Measurements from ENCODE around the gene TMA16.
A peak's percentile ranks its signal among the peaks of the same experiment; 100 is the strongest.

TMA16 gene

GRCh38 chr4:163470391-163470790 lies 24.1 kb upstream of the TMA16 start:
- POLR2A ChIA-PET: interaction anchor here (1.4 kb wide), 1 partner anchor 24 kb away, joined by 6 read pairs; the partner anchor contains the start of gene TMA16
- no peak for TF ChIP-seq FOXK2 (IDR thresholded peaks at IDR 0.05)
- no peak for TF ChIP-seq FOXA1 (IDR thresholded peaks at IDR 0.05)
- TF ChIP-seq BHLHE40 (IDR thresholded peaks at IDR 0.05; ENCODE audit: borderline replicate concordance): no peak
- no peak for TF ChIP-seq ARNT (IDR thresholded peaks at IDR 0.05)
- TF ChIP-seq LEF1 (IDR thresholded peaks at IDR 0.05; ENCODE audit: borderline replicate concordance): no peak
- TF ChIP-seq PKNOX1 (IDR thresholded peaks at IDR 0.05): no peak
- TF ChIP-seq NFRKB (IDR thresholded peaks at IDR 0.05): no peak
- no peak for TF ChIP-seq TARDBP (IDR thresholded peaks at IDR 0.05)
- DNase-seq (ENCODE audit: extremely low spot score): no peak
- CTCF ChIA-PET: no interaction called here

- TF ChIP-seq NFRKB (IDR thresholded peaks at IDR 0.05): no peak
- no peak for TF ChIP-seq FOXM1 (IDR thresholded peaks at IDR 0.05; ENCODE audit: borderline replicate concordance)
- TF ChIP-seq ELF4 (IDR thresholded peaks at IDR 0.05): no peak
- TF ChIP-seq CTBP1 (IDR thresholded peaks at IDR 0.05; ENCODE audit: borderline replicate concordance): no peak
- TF ChIP-seq LEF1 (IDR thresholded peaks at IDR 0.05; ENCODE audit: borderline replicate concordance): no peak
- no peak for TF ChIP-seq HDGF (IDR thresholded peaks at IDR 0.05; ENCODE audit: borderline replicate concordance)
- no peak for DNase-seq (ENCODE audit: extremely low spot score)
- ChIA-PET POLR2A (no interaction called here), CTCF (no interaction called here)
Measured at GRCh38 chr4:163473130-163473529, 21.4 kb upstream of the TMA16 start.

- TF ChIP-seq BHLHE40 (IDR thresholded peaks at IDR 0.05; ENCODE audit: borderline replicate concordance) (no peak), NFRKB (IDR thresholded peaks at IDR 0.05) (no peak), ZNF384 (IDR thresholded peaks at IDR 0.05) (no peak), FOXM1 (IDR thresholded peaks at IDR 0.05; ENCODE audit: borderline replicate concordance) (no peak), LEF1 (IDR thresholded peaks at IDR 0.05; ENCODE audit: borderline replicate concordance) (no peak), HDGF (IDR thresholded peaks at IDR 0.05; ENCODE audit: borderline replicate concordance) (no peak), SP1 (IDR thresholded peaks at IDR 0.05) (no peak), SUZ12 (IDR thresholded peaks at IDR 0.05) (no peak), ARNT (IDR thresholded peaks at IDR 0.05) (no peak)
- POLR2A ChIA-PET: no interaction called here
- CTCF ChIA-PET: no interaction called here
- no peak for DNase-seq (ENCODE audit: extremely low spot score)
Measured at GRCh38 chr4:163473576-163473975, 20.9 kb upstream of the TMA16 start, which contains the start of gene TKTL2. Gene TKTL2 (minus strand): TSS chr4:163473754. CDS start chr4:163473734, 20 bp downstream.

GRCh38 chr4:163474027-163474426 lies 20.5 kb upstream of the TMA16 start:
- ChIA-PET POLR2A (no interaction called here), CTCF (no interaction called here)
- DNase-seq (ENCODE audit: extremely low spot score): no peak
- TF ChIP-seq ZNF384 (IDR thresholded peaks at IDR 0.05) (no peak), SUZ12 (IDR thresholded peaks at IDR 0.05) (no peak), FOXA1 (IDR thresholded peaks at IDR 0.05) (no peak), ARNT (IDR thresholded peaks at IDR 0.05) (no peak), LEF1 (IDR thresholded peaks at IDR 0.05; ENCODE audit: borderline replicate concordance) (no peak), L3MBTL2 (conservative IDR thresholded peaks at IDR 0.05) (no peak), NFRKB (IDR thresholded peaks at IDR 0.05) (no peak), SP1 (IDR thresholded peaks at IDR 0.05) (no peak), PKNOX1 (IDR thresholded peaks at IDR 0.05) (no peak), FOXM1 (IDR thresholded peaks at IDR 0.05; ENCODE audit: borderline replicate concordance) (no peak), CTBP1 (IDR thresholded peaks at IDR 0.05; ENCODE audit: borderline replicate concordance) (no peak), HDGF (IDR thresholded peaks at IDR 0.05; ENCODE audit: borderline replicate concordance) (no peak), FOXK2 (IDR thresholded peaks at IDR 0.05) (no peak), TARDBP (IDR thresholded peaks at IDR 0.05) (no peak), BHLHE40 (IDR thresholded peaks at IDR 0.05; ENCODE audit: borderline replicate concordance) (no peak), ELF4 (IDR thresholded peaks at IDR 0.05) (no peak)

GRCh38 chr4:163476761-163477438 lies 17.6 kb upstream of the TMA16 start:
- TF ChIP-seq HDGF (IDR thresholded peaks at IDR 0.05; ENCODE audit: borderline replicate concordance): no peak
- TF ChIP-seq NFRKB (IDR thresholded peaks at IDR 0.05): no peak
- TF ChIP-seq CTBP1 (IDR thresholded peaks at IDR 0.05; ENCODE audit: borderline replicate concordance): no peak
- TF ChIP-seq ARNT (IDR thresholded peaks at IDR 0.05): no peak
- no peak for TF ChIP-seq FOXA1 (IDR thresholded peaks at IDR 0.05)
- TF ChIP-seq ZNF384 (IDR thresholded peaks at IDR 0.05): no peak
- ChIA-PET CTCF (no interaction called here), POLR2A (no interaction called here)
- DNase-seq (ENCODE audit: extremely low spot score): no peak

- ChIA-PET POLR2A (interaction anchor here (3.7 kb wide), 1 partner anchor 12 kb away, joined by 16 read pairs; the partner anchor contains the start of gene TMA16), CTCF (no interaction called here)
- DNase-seq (ENCODE audit: extremely low spot score): no peak
- no peak for TF ChIP-seq CTBP1 (IDR thresholded peaks at IDR 0.05; ENCODE audit: borderline replicate concordance)
- no peak for TF ChIP-seq TARDBP (IDR thresholded peaks at IDR 0.05)
- TF ChIP-seq NFRKB (IDR thresholded peaks at IDR 0.05): no peak
- TF ChIP-seq SP1 (IDR thresholded peaks at IDR 0.05): no peak
- TF ChIP-seq HDGF (IDR thresholded peaks at IDR 0.05; ENCODE audit: borderline replicate concordance): no peak
- TF ChIP-seq BHLHE40 (IDR thresholded peaks at IDR 0.05; ENCODE audit: borderline replicate concordance): no peak
- no peak for TF ChIP-seq SUZ12 (IDR thresholded peaks at IDR 0.05)
- TF ChIP-seq LEF1 (IDR thresholded peaks at IDR 0.05; ENCODE audit: borderline replicate concordance): no peak
- no peak for TF ChIP-seq ARNT (IDR thresholded peaks at IDR 0.05)
Measured at GRCh38 chr4:163482190-163482589, 12.3 kb upstream of the TMA16 start.

- ChIA-PET POLR2A (no interaction called here), CTCF (interaction anchor here (0.6 to 3.0 kb wide), 3 partner anchors 64 to 1521 kb away, joined by 3 to 10 read pairs (median 3); no protein-coding TSS in a partner anchor)
- TF ChIP-seq PKNOX1 (IDR thresholded peaks at IDR 0.05) (peak; percentile 87), BHLHE40 (IDR thresholded peaks at IDR 0.05; ENCODE audit: borderline replicate concordance) (no peak), FOXM1 (IDR thresholded peaks at IDR 0.05; ENCODE audit: borderline replicate concordance) (no peak), ARNT (IDR thresholded peaks at IDR 0.05) (no peak), CTBP1 (IDR thresholded peaks at IDR 0.05; ENCODE audit: borderline replicate concordance) (no peak)
- peak; percentile 51 for DNase-seq (ENCODE audit: extremely low spot score)
Measured at GRCh38 chr4:163484906-163485305, 9.6 kb upstream of the TMA16 start.
